Endothelial cell (in vitro differentiated cells): ENCODE measurements around the gene CHST11. TPM values are rescaled to one million over a fixed set of nuclear protein-coding genes. Genes with fewer than 3 reads are reported as not detected.

Experiments used
- DNase-seq: peaks from one replicate; pipeline ENCODE4 v3.0.0; 2021; ENCODE audit warnings: low spot score
- H3K27ac Mint-ChIP-seq: one replicate; pipeline ENCODE4 v1.8.0; 2021; ENCODE audit warnings: mixed read lengths, inconsistent platforms; ENCODE audit not compliant: unreplicated experiment
- H3K27me3 Mint-ChIP-seq: one replicate; pipeline ENCODE4 v1.8.0; 2021; ENCODE audit warnings: mild to moderate bottlenecking, moderate library complexity, mixed read lengths, inconsistent platforms; ENCODE audit not compliant: unreplicated experiment
- H3K36me3 Mint-ChIP-seq: one replicate; pipeline ENCODE4 v1.8.0; 2021; ENCODE audit warnings: mild to moderate bottlenecking, low read depth, mixed read lengths, inconsistent platforms; ENCODE audit not compliant: unreplicated experiment
- H3K4me1 Mint-ChIP-seq: one replicate; pipeline ENCODE4 v1.8.0; 2021; ENCODE audit warnings: mild to moderate bottlenecking, mixed read lengths, inconsistent platforms; ENCODE audit not compliant: unreplicated experiment
- H3K4me3 Mint-ChIP-seq: one replicate; pipeline ENCODE4 v1.8.0; 2021; ENCODE audit warnings: mild to moderate bottlenecking, mixed read lengths, inconsistent platforms; ENCODE audit not compliant: unreplicated experiment
- H3K9me3 Mint-ChIP-seq: one replicate; pipeline ENCODE4 v1.8.0; 2021; ENCODE audit warnings: mixed read lengths, inconsistent platforms; ENCODE audit not compliant: unreplicated experiment
- total RNA-seq: library from RNA; stranded (reverse); fragmentation: NEBNext Ultra II Directional; extraction: Animal tissue kit (Norgen Biotek cat#: 25700); gene quantifications from one replicate; pipeline ENCODE4 v1.2.1, GENCODE V29; 2021; ENCODE audit not compliant: unreplicated experiment
- TF ChIP-seq, protein P1 (sequence below): fragments of 200-600 bp; sonication (generic); IDR thresholded peaks from one replicate; pipeline ENCODE4 v1.5.0; 2021; ENCODE audit warnings: antibody characterized with exemption; ENCODE audit not compliant: unreplicated experiment

The CHST11 gene
- total RNA-seq, 1 donor from 2014 or later: 11.8 TPM

DNA sequence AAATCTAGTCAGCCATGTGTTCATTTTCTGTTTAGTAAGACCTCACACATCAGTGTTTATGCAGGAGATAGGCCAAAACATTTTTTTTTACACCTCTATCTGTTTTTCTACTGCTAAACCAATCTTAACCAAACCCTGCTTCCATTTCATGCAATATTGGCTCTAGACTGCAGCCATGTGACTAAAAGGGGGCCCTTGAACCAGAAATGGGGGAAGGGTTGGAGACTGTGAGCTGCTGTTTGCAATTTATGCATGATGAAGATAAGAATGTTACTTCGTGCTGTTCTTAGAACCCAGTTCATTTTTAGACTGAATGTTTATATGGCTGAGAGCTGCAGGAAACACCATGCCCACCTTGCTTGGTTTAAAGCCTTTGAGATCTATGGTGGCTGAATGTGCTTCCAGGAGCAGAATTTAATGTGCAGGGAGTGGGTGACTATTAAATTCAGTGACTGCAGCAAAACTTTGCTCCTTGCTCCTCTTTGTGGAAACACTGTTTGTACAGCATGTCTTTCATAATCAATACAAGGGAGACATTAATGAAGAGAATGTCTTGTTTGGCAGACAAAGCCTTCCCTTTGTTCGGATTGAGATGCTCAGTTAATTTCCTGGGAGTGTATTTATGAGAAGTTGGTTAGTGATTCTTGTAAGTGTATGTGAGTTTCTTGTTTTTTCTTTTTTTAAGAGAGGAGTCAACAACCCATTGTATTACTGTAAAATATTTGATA, 53.6 kb downstream of the CHST11 start:
- no peak overlapping the region for H3K27ac Mint-ChIP-seq
- DNase-seq: no peak
- no peak overlapping the region for H3K4me3 Mint-ChIP-seq
- H3K9me3 Mint-ChIP-seq: no peaks in the 10 kb centered on the region
- peaks cover 2% of the 10 kb centered on the region for H3K27me3 Mint-ChIP-seq
- H3K4me1 Mint-ChIP-seq: peaks cover 13% of the 10 kb centered on the region
- H3K36me3 Mint-ChIP-seq: peaks cover 9% of the 10 kb centered on the region
- TF ChIP-seq, protein P1, sequence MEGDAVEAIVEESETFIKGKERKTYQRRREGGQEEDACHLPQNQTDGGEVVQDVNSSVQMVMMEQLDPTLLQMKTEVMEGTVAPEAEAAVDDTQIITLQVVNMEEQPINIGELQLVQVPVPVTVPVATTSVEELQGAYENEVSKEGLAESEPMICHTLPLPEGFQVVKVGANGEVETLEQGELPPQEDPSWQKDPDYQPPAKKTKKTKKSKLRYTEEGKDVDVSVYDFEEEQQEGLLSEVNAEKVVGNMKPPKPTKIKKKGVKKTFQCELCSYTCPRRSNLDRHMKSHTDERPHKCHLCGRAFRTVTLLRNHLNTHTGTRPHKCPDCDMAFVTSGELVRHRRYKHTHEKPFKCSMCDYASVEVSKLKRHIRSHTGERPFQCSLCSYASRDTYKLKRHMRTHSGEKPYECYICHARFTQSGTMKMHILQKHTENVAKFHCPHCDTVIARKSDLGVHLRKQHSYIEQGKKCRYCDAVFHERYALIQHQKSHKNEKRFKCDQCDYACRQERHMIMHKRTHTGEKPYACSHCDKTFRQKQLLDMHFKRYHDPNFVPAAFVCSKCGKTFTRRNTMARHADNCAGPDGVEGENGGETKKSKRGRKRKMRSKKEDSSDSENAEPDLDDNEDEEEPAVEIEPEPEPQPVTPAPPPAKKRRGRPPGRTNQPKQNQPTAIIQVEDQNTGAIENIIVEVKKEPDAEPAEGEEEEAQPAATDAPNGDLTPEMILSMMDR: no peak

DNA sequence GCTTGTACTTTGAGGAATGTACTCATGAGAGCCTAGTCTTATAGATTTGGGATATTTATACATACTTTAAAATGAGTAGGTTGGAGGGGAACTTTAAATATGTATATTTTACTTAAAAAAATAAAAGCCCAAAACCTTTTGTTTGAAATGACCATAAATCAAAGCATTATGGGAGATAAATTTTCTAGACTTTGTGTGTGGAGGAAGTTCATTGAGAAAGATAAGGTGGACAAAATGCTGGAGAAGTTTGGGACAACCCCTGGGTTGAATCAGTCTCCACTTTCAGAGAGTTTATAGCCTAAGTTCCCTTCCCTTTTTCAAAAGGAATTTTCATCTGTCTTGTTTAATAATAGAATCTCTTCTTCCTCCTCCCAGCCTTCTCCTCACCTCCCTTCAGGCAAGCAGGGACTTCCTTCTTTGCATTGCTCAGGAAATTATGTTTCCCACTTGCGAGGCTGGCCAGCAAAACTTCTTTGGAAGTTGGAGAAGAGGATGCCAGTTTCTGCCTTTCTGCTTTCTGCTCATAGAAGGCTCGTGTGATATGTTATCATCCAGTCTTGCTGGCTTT, 54.2 kb downstream of the CHST11 start:
- TF ChIP-seq, protein P1: no peak
- H3K27me3 Mint-ChIP-seq: no peaks in the 10 kb centered on the region
- DNase-seq: no peak
- H3K9me3 Mint-ChIP-seq: no peaks in the 10 kb centered on the region
- H3K27ac Mint-ChIP-seq: no peak overlapping the region
- peaks cover 9% of the 10 kb centered on the region for H3K36me3 Mint-ChIP-seq
- peaks cover 16% of the 10 kb centered on the region for H3K4me1 Mint-ChIP-seq
- no peak overlapping the region for H3K4me3 Mint-ChIP-seq

DNA sequence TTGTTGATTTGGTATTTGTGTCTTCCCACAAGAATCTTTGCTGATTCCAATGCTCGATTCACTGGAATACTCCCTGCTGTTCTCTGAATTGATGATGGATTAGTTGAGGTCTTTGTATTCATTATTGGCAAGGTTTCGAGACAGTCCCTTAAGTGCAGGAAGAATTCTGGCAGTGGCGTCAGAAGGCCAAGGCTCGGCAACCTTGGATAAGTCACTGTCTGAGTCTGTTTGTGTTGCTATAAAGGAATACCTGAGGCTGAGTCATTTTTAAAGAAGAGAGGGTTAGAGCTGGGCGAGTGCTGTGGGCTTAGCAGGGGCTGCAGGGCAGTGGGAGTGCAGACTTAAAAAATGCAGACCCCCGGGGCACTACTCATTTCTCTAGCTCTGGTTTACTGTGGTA, 56.9 kb downstream of the CHST11 start:
- no peak for DNase-seq
- peaks cover 16% of the 10 kb centered on the region for H3K4me1 Mint-ChIP-seq

DNA sequence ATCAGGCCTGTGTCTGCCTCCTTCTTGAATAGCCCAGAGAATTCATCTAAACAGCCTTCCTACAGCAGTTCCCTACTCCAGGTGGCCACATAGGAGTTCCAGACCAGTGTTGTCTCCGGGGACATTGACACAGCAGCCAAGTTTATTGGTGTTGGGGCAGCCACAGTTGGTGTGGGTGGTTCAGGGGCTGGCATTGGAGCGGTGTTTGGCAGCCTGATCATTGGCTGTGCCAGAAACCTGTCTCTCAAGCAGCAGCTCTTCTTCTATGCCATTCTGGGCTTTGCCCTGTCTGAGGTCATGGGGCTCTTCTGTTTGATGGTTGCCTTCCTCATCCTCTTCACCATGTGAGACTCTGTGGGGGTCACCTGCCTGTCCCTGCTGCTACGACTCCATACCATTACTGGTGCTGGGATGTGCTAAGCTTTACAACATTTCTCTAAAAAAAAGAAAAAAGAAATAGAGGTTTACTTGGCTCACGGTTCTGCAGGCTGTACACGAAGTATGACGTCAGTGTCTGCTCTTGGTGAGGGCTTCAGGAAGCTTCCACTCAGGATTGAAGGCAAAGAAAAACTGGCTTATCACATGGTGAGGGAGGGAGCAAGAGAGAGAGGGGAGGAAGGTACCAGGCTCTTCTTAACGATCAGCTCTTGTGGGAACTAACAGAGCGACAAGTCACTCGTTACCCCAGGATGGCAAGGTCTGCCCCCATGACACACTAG, 57.5 kb downstream of the CHST11 start:
- H3K4me3 Mint-ChIP-seq: no peak overlapping the region
- TF ChIP-seq, protein P1: no peak
- no peaks in the 10 kb centered on the region for H3K9me3 Mint-ChIP-seq
- no peak overlapping the region for H3K27ac Mint-ChIP-seq
- no peak for DNase-seq
- H3K36me3 Mint-ChIP-seq: no peaks in the 10 kb centered on the region
- peaks cover 18% of the 10 kb centered on the region for H3K4me1 Mint-ChIP-seq
- no peaks in the 10 kb centered on the region for H3K27me3 Mint-ChIP-seq

More for the DNA sequence above, 56.9 kb downstream of the CHST11 start:
- H3K27me3 Mint-ChIP-seq: no peaks in the 10 kb centered on the region
- no peak overlapping the region for H3K27ac Mint-ChIP-seq
- no peaks in the 10 kb centered on the region for H3K9me3 Mint-ChIP-seq
- TF ChIP-seq, protein P1: no peak
- H3K4me3 Mint-ChIP-seq: no peak overlapping the region
- H3K36me3 Mint-ChIP-seq: peaks cover 4% of the 10 kb centered on the region

DNA sequence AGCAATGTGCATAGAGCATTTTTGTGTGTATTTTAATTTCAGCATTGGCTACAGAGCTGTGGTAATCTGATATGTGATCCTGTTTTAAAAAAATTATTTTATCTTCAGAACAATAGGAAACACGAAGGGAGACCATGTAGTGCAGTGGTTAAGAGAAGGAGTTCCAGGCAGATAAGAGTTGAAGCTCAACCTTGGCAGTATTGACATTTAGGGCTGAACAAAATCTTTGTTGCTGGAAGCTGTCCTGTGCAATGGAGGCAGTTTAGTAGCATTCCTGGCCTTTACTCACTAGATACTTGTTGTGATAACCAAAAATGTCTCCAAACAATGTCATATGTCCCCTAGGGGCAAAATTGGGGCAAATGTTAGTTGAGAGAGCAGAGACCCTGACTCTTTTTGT, 59.2 kb downstream of the CHST11 start:
- no peaks in the 10 kb centered on the region for H3K9me3 Mint-ChIP-seq

More for the DNA sequence above, 59.2 kb downstream of the CHST11 start:
- Mint-ChIP-seq H3K4me3 (no peak overlapping the region), H3K27ac (no peak overlapping the region), H3K36me3 (no peaks in the 10 kb centered on the region), H3K27me3 (no peaks in the 10 kb centered on the region), H3K4me1 (peaks cover 19% of the 10 kb centered on the region)
- no peak for DNase-seq
- TF ChIP-seq, protein P1: no peak
